Fibroblast of lung (primary cell): ENCODE data around the gene TAAR8.

Experiments
- EZH2 ChIP-seq: IDR thresholded peaks from 2 replicates; pipeline ENCODE4 v1.5.1; 2012; ENCODE audit warnings: low read length, control low read depth, mild to moderate bottlenecking; ENCODE audit errors: missing control alignments
- TF ChIP-seq, protein P1 (sequence below), 2 donors: IDR thresholded peaks in 1 of 2; conservative IDR thresholded peaks in 1 of 2; 1 replicate in 1 of 2; 2 replicates in 1 of 2; pipeline ENCODE4 v1.5.1; 2011 to 2012; ENCODE audit warnings: low read length in 2 of 2, control low read depth in 1 of 2, inconsistent platforms in 1 of 2, low read depth in 1 of 2, mild to moderate bottlenecking in 1 of 2

DNA sequence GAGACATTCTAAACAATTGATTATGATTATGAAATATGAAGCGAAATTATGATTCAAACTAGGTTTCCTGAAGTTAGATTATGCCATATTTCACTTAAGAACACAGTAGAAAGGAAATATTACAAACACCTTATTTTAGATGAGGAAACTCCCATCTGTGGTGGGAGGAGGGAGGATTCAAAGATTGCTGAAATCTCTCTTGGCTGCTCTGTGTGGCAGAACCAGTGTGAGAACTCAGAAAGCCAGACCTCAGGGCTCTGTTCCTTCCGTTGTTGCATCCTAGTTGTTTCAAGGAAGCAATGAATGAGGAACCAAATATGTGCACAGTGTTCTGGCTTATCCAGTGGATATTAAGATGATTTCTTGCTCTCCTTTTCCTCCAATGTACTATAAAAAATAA, 35.0 kb downstream of the TAAR8 start:
- TF ChIP-seq, protein P1, sequence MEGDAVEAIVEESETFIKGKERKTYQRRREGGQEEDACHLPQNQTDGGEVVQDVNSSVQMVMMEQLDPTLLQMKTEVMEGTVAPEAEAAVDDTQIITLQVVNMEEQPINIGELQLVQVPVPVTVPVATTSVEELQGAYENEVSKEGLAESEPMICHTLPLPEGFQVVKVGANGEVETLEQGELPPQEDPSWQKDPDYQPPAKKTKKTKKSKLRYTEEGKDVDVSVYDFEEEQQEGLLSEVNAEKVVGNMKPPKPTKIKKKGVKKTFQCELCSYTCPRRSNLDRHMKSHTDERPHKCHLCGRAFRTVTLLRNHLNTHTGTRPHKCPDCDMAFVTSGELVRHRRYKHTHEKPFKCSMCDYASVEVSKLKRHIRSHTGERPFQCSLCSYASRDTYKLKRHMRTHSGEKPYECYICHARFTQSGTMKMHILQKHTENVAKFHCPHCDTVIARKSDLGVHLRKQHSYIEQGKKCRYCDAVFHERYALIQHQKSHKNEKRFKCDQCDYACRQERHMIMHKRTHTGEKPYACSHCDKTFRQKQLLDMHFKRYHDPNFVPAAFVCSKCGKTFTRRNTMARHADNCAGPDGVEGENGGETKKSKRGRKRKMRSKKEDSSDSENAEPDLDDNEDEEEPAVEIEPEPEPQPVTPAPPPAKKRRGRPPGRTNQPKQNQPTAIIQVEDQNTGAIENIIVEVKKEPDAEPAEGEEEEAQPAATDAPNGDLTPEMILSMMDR (conservative IDR thresholded peaks at IDR 0.05 in 1 of 2, IDR thresholded peaks at IDR 0.05 in 1 of 2; ENCODE audit: low read depth in 1 of 2, low read length in 2 of 2) = no peak
- TF ChIP-seq EZH2 = no peak
